ENCODE measurements around the gene UBE2E2. TPM values are rescaled to one million over a fixed set of nuclear protein-coding genes. Genes with fewer than 3 reads are reported as not detected.

The UBE2E2 gene
- total RNA-seq, 1 donor from 2014 or later: 55.8 TPM

DNA sequence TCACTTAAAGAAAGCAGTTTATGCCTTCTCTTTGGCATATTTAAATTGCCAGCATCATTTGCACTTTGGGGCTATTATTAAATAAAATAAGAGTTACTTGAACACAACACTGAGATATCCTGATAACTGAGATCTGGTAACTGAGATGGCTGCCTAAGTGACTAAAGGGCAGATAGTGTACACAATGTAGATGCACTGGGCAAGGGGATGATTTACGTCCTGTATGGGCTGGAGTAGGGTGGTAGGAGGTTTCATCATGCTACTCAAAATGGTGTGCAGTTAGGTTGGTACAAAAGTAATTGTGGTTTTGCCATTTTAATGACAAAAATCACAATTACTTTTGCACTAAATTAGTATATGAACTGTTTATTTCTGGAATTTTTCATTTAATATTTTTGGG is 196.1 kb downstream of the UBE2E2 start:
- DNase-seq (ENCODE audit: extremely low spot score, unreplicated experiment): no peak
- no peaks in the 10 kb centered on the region for H3K4me1 Mint-ChIP-seq (ENCODE audit: unreplicated experiment)

DNA sequence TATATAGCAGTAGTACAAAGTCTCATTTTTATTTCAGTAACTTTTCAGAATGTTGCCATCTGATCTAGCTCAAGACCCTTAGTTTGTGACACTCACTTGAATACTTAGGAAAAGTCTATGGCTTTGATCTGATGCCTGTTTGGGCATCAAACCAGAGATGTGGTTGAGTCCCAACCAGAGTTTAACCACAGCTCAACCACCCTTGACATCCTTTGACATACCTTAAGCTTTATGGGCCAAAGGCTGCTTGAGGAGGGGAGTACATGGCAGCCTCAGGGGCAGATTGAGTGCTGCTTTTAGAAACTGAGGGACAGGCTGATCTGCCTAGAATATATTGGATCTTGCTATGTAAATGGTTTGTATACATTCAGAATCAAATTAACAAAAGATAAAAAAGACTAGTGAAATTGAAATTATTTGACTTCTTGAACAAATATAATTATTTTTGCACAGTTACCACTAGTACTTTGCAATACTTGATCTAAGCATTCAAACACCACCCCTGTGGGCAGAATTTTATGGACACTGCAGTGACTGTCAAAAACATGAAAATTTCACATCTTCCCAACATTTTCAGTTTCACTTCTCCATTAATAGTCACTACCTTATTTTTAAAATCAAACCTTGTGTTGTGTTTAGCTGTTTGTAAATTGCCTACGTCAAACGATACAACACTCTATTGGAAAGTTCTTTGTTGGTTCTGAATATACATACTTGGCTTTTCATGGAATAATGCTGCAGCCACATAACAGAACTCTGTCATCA is 199.8 kb downstream of the UBE2E2 start:
- Mint-ChIP-seq H3K27ac (no peak overlapping the region), H3K36me3 (no peaks in the 10 kb centered on the region), H3K9me3 (no peaks in the 10 kb centered on the region), H3K4me3 (no peak overlapping the region), H3K4me1 (ENCODE audit: unreplicated experiment) (peaks cover 16% of the 10 kb centered on the region), H3K27me3 (no peaks in the 10 kb centered on the region)
- TF ChIP-seq, protein P1, sequence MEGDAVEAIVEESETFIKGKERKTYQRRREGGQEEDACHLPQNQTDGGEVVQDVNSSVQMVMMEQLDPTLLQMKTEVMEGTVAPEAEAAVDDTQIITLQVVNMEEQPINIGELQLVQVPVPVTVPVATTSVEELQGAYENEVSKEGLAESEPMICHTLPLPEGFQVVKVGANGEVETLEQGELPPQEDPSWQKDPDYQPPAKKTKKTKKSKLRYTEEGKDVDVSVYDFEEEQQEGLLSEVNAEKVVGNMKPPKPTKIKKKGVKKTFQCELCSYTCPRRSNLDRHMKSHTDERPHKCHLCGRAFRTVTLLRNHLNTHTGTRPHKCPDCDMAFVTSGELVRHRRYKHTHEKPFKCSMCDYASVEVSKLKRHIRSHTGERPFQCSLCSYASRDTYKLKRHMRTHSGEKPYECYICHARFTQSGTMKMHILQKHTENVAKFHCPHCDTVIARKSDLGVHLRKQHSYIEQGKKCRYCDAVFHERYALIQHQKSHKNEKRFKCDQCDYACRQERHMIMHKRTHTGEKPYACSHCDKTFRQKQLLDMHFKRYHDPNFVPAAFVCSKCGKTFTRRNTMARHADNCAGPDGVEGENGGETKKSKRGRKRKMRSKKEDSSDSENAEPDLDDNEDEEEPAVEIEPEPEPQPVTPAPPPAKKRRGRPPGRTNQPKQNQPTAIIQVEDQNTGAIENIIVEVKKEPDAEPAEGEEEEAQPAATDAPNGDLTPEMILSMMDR (conservative IDR thresholded peaks at IDR 0.05): no peak
- no peak for DNase-seq (ENCODE audit: extremely low spot score, unreplicated experiment)

More for the DNA sequence above, 196.1 kb downstream of the UBE2E2 start:
- no peaks in the 10 kb centered on the region for H3K27me3 Mint-ChIP-seq
- H3K36me3 Mint-ChIP-seq: no peaks in the 10 kb centered on the region
- H3K27ac Mint-ChIP-seq: no peak overlapping the region
- TF ChIP-seq, protein P1 (conservative IDR thresholded peaks at IDR 0.05): no peak
- no peak overlapping the region for H3K4me3 Mint-ChIP-seq
- H3K9me3 Mint-ChIP-seq: no peaks in the 10 kb centered on the region

DNA sequence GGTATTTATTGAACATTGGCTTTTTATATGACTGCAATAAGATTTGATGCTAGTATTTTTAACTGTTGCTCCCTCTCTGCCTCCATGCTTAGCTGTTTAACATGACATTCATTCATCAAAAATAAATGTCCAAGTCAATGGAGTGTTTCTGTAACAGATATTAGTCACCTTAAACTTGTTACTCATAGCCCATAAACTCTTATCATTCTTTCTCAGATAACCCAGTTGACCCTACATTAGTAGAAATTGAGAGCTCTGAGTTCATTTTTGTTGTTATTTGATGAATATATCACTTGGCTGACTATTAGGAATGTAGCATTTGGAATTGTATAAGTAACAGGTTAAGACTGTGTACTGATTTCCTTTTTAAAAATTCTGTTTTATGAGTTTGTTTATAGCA is 201.1 kb downstream of the UBE2E2 start:
- no peak for DNase-seq (ENCODE audit: extremely low spot score, unreplicated experiment)
- no peaks in the 10 kb centered on the region for H3K27me3 Mint-ChIP-seq
- TF ChIP-seq, protein P1 (conservative IDR thresholded peaks at IDR 0.05): no peak
- peaks cover 16% of the 10 kb centered on the region for H3K4me1 Mint-ChIP-seq (ENCODE audit: unreplicated experiment)
- no peaks in the 10 kb centered on the region for H3K9me3 Mint-ChIP-seq
- no peaks in the 10 kb centered on the region for H3K36me3 Mint-ChIP-seq
- no peak overlapping the region for H3K4me3 Mint-ChIP-seq
- H3K27ac Mint-ChIP-seq: no peak overlapping the region

DNA sequence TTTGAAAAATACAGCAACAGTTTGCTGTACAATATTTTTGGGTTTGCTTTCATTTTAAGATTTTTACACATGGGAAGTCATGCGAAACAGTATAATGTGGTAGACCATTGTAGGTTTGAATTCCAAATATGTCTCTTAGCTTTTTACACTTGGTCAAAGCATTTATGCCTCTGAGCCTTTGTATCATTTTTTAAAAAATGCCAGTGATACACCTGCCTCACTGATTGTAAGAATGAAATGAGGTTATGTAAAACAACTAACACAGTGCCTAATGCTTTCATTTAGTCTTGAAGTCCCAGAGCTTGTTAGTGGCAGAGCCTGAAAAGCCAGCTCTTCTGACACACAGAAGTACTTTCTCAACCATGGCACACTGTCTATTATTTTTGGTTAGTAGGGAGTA is 202.0 kb downstream of the UBE2E2 start:
- no peaks in the 10 kb centered on the region for H3K9me3 Mint-ChIP-seq
- TF ChIP-seq, protein P1 (conservative IDR thresholded peaks at IDR 0.05): no peak
- peaks cover 16% of the 10 kb centered on the region for H3K4me1 Mint-ChIP-seq (ENCODE audit: unreplicated experiment)
- H3K27me3 Mint-ChIP-seq: no peaks in the 10 kb centered on the region
- no peak overlapping the region for H3K27ac Mint-ChIP-seq
- no peak overlapping the region for H3K4me3 Mint-ChIP-seq
- no peaks in the 10 kb centered on the region for H3K36me3 Mint-ChIP-seq
- no peak for DNase-seq (ENCODE audit: extremely low spot score, unreplicated experiment)

DNA sequence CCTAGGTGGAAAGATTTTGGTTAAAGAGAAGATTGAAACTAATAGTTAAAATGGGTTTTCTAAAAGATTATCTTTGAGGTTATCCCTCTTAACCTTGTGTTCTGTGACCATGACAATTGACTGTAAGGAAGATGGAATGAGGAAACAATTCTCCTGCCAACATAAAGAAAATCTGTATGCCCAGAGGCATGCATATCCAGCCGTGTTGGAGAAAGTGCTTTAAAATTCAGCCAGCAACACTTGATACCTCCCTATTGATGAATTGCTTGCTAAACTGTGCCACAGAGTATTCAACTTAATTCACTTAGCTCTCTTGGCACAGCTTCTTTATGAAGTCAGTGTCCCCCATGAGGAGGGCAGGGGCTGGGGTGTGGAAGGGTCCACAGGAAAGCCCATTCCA is 203.5 kb downstream of the UBE2E2 start:
- H3K27me3 Mint-ChIP-seq: no peaks in the 10 kb centered on the region
- H3K27ac Mint-ChIP-seq: no peak overlapping the region
- no peaks in the 10 kb centered on the region for H3K9me3 Mint-ChIP-seq
- no peaks in the 10 kb centered on the region for H3K36me3 Mint-ChIP-seq
- peaks cover 16% of the 10 kb centered on the region for H3K4me1 Mint-ChIP-seq (ENCODE audit: unreplicated experiment)
- TF ChIP-seq, protein P1 (conservative IDR thresholded peaks at IDR 0.05): no peak
- H3K4me3 Mint-ChIP-seq: no peak overlapping the region
- no peak for DNase-seq (ENCODE audit: extremely low spot score, unreplicated experiment)
